SK-N-SH treated with all-trans-retinoic acid at 6 μM for 48 hours (cell line): ENCODE results near the gene TTYH3.

Experiments
- ARNTL ChIP-seq: fragments of 450-650 bp; formaldehyde crosslinking; IDR thresholded peaks from 2 replicates; pipeline ENCODE4 v1.5.0; 2020; ENCODE audit warnings: low read depth, mild to moderate bottlenecking, moderate library complexity, borderline replicate concordance
- CREB5 ChIP-seq: fragments of 250-450 bp; sonication (Bioruptor Pico); IDR thresholded peaks from 2 replicates; pipeline ENCODE4 v1.5.1; 2020; ENCODE audit warnings: low read depth, mild to moderate bottlenecking, moderate library complexity
- OSR1 ChIP-seq: fragments of 250-450 bp; sonication (Bioruptor Pico); IDR thresholded peaks from 2 replicates; pipeline ENCODE4 v1.8.0; 2022; ENCODE audit warnings: moderate library complexity, mild to moderate bottlenecking, inconsistent platforms
- RARB ChIP-seq: fragments of 250-450 bp; sonication (Bioruptor Pico); IDR thresholded peaks from 2 replicates; pipeline ENCODE4 v1.8.0; 2021; ENCODE audit warnings: mild to moderate bottlenecking, moderate library complexity

GRCh38 chr7:2607122-2607922 is 24.5 kb upstream of the TTYH3 start:
- TF ChIP-seq RARB (CRISPR knock-in tag) = no peak
- no peak for TF ChIP-seq OSR1 (CRISPR knock-in tag)
- no peak for TF ChIP-seq CREB5 (CRISPR knock-in tag)
- TF ChIP-seq ARNTL = no peak
